Skeletal muscle satellite cell (primary cell): ENCODE results near the gene LONP2.
A peak's percentile ranks its signal among the peaks of the same experiment; 100 is the strongest.
"Not testable (repeated sequence)": the region's sequence is repeated elsewhere in the genome, so short reads cannot be mapped to it uniquely, and the experiment has no call there.

Experiments used
- H3K27me3 ChIP-seq: 2 replicates; pipeline ENCODE4 v1.7.0; 2013; ENCODE audit warnings: low read length; ENCODE audit not compliant: control insufficient read depth, insufficient read depth
- H3K36me3 ChIP-seq: 2 replicates; pipeline ENCODE4 v1.7.0; 2013; ENCODE audit warnings: mild to moderate bottlenecking, control low read depth, low read length; ENCODE audit not compliant: insufficient read depth
- H3K4me1 ChIP-seq: 2 replicates; pipeline ENCODE4 v1.7.0; 2013; ENCODE audit warnings: low read length; ENCODE audit not compliant: control insufficient read depth, insufficient read depth
- H3K4me2 ChIP-seq: 2 replicates; pipeline ENCODE4 v1.7.0; 2013; ENCODE audit warnings: mild to moderate bottlenecking, low read length
- H3K4me3 ChIP-seq: 2 replicates; pipeline ENCODE4 v1.7.0; 2013; ENCODE audit warnings: low read length
- H3K9ac ChIP-seq: 2 replicates; pipeline ENCODE4 v1.7.0; 2013; ENCODE audit warnings: mild to moderate bottlenecking, low read depth, low read length, moderate library complexity
- H3K9me3 ChIP-seq: replicated peaks from 2 replicates; pipeline ENCODE4 v1.7.0; 2013; ENCODE audit warnings: mild to moderate bottlenecking, control low read depth, low read length

The LONP2 gene

GRCh38 chr16:48373258-48374029 is 129.3 kb downstream of the LONP2 start:
- no peaks in the 10 kb centered on the region for H3K27me3 ChIP-seq
- H3K9ac ChIP-seq: no peak overlapping the region
- peaks cover 38% of the 10 kb centered on the region for H3K4me1 ChIP-seq
- H3K4me2 ChIP-seq: no peak overlapping the region
- H3K4me3 ChIP-seq: no peak overlapping the region
- H3K9me3 ChIP-seq: no peaks in the 10 kb centered on the region
- H3K36me3 ChIP-seq: no peaks in the 10 kb centered on the region

GRCh38 chr16:48374255-48374654 is 130.2 kb downstream of the LONP2 start:
- Histone ChIP-seq H3K4me1 (peaks cover 38% of the 10 kb centered on the region), H3K9me3 (no peaks in the 10 kb centered on the region), H3K4me2 (peak overlapping the region; percentile 15), H3K36me3 (no peaks in the 10 kb centered on the region), H3K9ac (no peak overlapping the region), H3K4me3 (no peak overlapping the region), H3K27me3 (no peaks in the 10 kb centered on the region)

DNA sequence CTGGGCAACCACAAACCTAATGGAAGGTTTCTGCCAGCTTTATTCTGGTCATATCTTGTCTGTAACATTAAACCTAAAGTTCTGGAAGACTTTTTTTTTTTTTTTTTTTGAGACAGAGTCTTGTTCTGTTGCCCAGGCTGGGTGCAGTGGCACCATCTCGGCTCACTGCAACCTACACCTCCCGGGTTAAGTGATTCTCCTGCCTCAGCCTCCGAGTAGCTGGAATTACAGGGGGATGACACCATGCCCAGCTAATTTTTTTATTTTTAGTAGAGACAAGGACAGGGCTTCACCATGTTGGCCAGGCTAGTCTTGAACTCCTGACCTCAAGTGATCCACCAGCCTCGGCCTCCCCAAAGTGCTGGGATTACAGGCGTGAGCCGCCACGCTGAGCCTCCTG is 133.2 kb downstream of the LONP2 start:
- not testable (repeated sequence) for H3K9me3 ChIP-seq, H3K9ac ChIP-seq, H3K36me3 ChIP-seq, H3K4me2 ChIP-seq, H3K27me3 ChIP-seq, H3K4me3 ChIP-seq
- peaks cover 39% of the 10 kb centered on the region for H3K4me1 ChIP-seq

- no peaks in the 10 kb centered on the region for H3K27me3 ChIP-seq
- no peaks in the 10 kb centered on the region for H3K9me3 ChIP-seq
- H3K4me3 ChIP-seq: no peak overlapping the region
- H3K36me3 ChIP-seq: no peaks in the 10 kb centered on the region
- peaks cover 43% of the 10 kb centered on the region for H3K4me1 ChIP-seq
- no peak overlapping the region for H3K9ac ChIP-seq
- H3K4me2 ChIP-seq: no peak overlapping the region
Measured at GRCh38 chr16:48378276-48378675, 134.2 kb downstream of the LONP2 start.

DNA sequence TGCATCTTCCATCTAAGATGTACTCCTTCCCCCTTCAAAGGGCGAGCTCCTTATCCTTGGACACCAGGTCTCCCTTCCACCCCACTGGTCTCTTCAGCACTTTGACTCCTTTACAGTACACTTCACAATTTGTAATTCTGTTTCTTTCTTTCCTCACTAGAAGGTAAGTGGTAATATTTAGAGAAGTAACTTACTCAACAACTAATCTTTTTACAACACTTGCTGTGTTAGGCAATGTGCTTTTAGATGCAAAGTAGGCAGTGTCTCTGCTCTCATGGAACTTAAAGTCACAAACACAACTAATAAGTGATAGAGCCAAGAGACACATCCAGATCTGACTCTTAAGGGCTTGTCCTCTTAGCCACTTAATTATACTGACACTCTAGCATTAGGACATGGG is 134.7 kb downstream of the LONP2 start:
- H3K4me1 ChIP-seq: peaks cover 41% of the 10 kb centered on the region
- no peak overlapping the region for H3K9ac ChIP-seq
- no peaks in the 10 kb centered on the region for H3K36me3 ChIP-seq
- H3K9me3 ChIP-seq: no peaks in the 10 kb centered on the region
- H3K4me3 ChIP-seq: no peak overlapping the region
- H3K27me3 ChIP-seq: no peaks in the 10 kb centered on the region
- no peak overlapping the region for H3K4me2 ChIP-seq

DNA sequence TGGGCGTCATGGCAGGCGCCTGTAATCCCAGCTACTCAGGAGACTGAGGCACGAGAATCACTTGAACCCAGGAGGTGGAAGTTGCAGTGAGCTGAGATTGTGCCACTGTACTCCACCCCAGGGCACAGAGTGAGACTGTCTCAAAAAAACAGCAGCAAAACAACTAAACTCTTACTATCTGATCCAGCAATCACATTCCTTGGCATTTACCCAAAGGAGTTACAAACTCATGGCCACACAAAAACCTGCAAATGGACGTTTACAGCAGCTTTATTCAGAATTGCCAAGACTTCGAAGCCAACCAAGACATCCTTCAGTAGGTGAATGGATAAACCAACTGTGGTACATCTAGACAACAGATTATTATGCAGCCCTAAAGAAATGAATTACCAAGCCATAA is 137.1 kb downstream of the LONP2 start:
- Histone ChIP-seq H3K36me3 (no peaks in the 10 kb centered on the region), H3K4me3 (no peak overlapping the region), H3K9ac (no peak overlapping the region), H3K4me2 (no peak overlapping the region), H3K4me1 (peaks cover 31% of the 10 kb centered on the region), H3K27me3 (no peaks in the 10 kb centered on the region), H3K9me3 (no peaks in the 10 kb centered on the region)

DNA sequence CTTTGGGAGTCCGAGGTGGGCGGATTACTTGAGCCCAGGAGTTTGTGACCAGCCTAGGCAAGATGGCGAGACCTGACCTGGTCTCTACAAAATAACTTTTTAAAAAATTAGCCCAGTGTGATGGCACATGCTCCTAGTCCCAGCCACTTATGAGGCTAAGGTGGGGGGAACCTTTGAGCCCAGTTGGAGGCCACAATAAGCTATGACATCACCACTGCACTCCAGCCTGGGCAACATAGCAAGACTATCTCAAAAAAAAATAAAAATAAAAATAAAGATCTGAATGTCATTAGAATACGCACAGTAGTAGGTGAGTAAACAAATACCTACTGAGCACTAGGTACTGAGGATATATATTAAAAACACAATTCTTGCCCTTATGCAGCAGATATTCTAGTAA is 138.0 kb downstream of the LONP2 start:
- H3K36me3 ChIP-seq: no peaks in the 10 kb centered on the region
- no peak overlapping the region for H3K4me3 ChIP-seq
- peaks cover 28% of the 10 kb centered on the region for H3K4me1 ChIP-seq
- no peaks in the 10 kb centered on the region for H3K9me3 ChIP-seq
- no peak overlapping the region for H3K9ac ChIP-seq
- H3K4me2 ChIP-seq: no peak overlapping the region
- H3K27me3 ChIP-seq: no peaks in the 10 kb centered on the region

GRCh38 chr16:48383009-48383876 is 139.1 kb downstream of the LONP2 start:
- no peaks in the 10 kb centered on the region for H3K27me3 ChIP-seq
- H3K4me1 ChIP-seq: peaks cover 25% of the 10 kb centered on the region
- no peaks in the 10 kb centered on the region for H3K9me3 ChIP-seq
- no peaks in the 10 kb centered on the region for H3K36me3 ChIP-seq
- peak overlapping the region; percentile 79 for H3K4me2 ChIP-seq
- peak overlapping the region; percentile 87 for H3K9ac ChIP-seq
- H3K4me3 ChIP-seq: peak overlapping the region; percentile 80

GRCh38 chr16:48383877-48384519 is 139.9 kb downstream of the LONP2 start:
- peak overlapping the region; percentile 79 for H3K4me2 ChIP-seq
- H3K27me3 ChIP-seq: no peaks in the 10 kb centered on the region
- peak overlapping the region; percentile 87 for H3K9ac ChIP-seq
- H3K9me3 ChIP-seq: no peaks in the 10 kb centered on the region
- peak overlapping the region; percentile 80 for H3K4me3 ChIP-seq
- H3K4me1 ChIP-seq: peaks cover 25% of the 10 kb centered on the region
- H3K36me3 ChIP-seq: no peaks in the 10 kb centered on the region

- no peaks in the 10 kb centered on the region for H3K9me3 ChIP-seq
- peaks cover 25% of the 10 kb centered on the region for H3K4me1 ChIP-seq
- H3K27me3 ChIP-seq: no peaks in the 10 kb centered on the region
- H3K36me3 ChIP-seq: no peaks in the 10 kb centered on the region
- peak overlapping the region; percentile 87 for H3K4me3 ChIP-seq
- H3K4me2 ChIP-seq: peak overlapping the region; percentile 91
- H3K9ac ChIP-seq: peak overlapping the region; percentile 97
Measured at GRCh38 chr16:48384520-48385252, 140.6 kb downstream of the LONP2 start.
